ENCODE data around the gene MAPK12.

DNA sequence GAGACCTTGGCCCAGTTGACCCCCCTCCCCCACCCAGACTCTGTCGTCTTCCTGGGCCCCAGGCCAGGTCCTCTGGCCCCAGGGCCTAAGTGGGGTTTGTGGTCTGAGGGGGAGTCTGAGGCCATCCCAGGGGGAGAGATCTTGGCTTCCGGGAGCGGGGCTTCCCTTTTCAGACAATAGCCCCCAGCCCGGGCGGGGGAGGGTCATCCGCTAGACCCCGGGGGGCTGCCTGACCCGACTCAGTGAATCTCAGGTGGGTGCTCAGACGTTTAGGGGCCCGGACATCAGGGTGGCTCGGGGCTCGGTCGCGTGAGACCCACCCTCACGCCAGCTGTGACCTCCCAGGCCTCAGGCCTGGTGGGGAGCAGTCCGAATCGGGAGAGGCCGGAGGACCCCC, 8.1 kb upstream of the MAPK12 start:
- TF ChIP-seq, protein P1, sequence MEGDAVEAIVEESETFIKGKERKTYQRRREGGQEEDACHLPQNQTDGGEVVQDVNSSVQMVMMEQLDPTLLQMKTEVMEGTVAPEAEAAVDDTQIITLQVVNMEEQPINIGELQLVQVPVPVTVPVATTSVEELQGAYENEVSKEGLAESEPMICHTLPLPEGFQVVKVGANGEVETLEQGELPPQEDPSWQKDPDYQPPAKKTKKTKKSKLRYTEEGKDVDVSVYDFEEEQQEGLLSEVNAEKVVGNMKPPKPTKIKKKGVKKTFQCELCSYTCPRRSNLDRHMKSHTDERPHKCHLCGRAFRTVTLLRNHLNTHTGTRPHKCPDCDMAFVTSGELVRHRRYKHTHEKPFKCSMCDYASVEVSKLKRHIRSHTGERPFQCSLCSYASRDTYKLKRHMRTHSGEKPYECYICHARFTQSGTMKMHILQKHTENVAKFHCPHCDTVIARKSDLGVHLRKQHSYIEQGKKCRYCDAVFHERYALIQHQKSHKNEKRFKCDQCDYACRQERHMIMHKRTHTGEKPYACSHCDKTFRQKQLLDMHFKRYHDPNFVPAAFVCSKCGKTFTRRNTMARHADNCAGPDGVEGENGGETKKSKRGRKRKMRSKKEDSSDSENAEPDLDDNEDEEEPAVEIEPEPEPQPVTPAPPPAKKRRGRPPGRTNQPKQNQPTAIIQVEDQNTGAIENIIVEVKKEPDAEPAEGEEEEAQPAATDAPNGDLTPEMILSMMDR (conservative IDR thresholded peaks at IDR 0.05): no peak
- no peak for TF ChIP-seq ZFX (IDR thresholded peaks at IDR 0.05)
